T-helper 2 cell treated with Interferon-gamma antibody and Interleukin-4, amounts not matched to agents 5 μg/mL and 100 μg/mL, for 36 hours (primary cell): Measurements from ENCODE around the gene LSM6.

Experiments used
- DNase-seq: peaks from one replicate; pipeline ENCODE4 v3.0.0; 2021; ENCODE audit warnings: low spot score
- H3K27ac Mint-ChIP-seq: one replicate; pipeline ENCODE4 v1.8.0; 2021; ENCODE audit warnings: mild to moderate bottlenecking, mixed read lengths
- H3K27me3 Mint-ChIP-seq: one replicate; pipeline ENCODE4 v1.8.0; 2021; ENCODE audit warnings: low read depth, mixed read lengths
- H3K36me3 Mint-ChIP-seq: one replicate; pipeline ENCODE4 v1.8.0; 2021; ENCODE audit warnings: low read depth, mixed read lengths
- H3K4me1 Mint-ChIP-seq: one replicate; pipeline ENCODE4 v1.8.0; 2021; ENCODE audit warnings: low read depth, mixed read lengths
- H3K4me3 Mint-ChIP-seq: one replicate; pipeline ENCODE4 v1.8.0; 2022; ENCODE audit warnings: mild to moderate bottlenecking, moderate library complexity, mixed read lengths
- H3K9me3 Mint-ChIP-seq: one replicate; pipeline ENCODE4 v1.8.0; 2021; ENCODE audit warnings: mixed read lengths

The LSM6 gene

DNA sequence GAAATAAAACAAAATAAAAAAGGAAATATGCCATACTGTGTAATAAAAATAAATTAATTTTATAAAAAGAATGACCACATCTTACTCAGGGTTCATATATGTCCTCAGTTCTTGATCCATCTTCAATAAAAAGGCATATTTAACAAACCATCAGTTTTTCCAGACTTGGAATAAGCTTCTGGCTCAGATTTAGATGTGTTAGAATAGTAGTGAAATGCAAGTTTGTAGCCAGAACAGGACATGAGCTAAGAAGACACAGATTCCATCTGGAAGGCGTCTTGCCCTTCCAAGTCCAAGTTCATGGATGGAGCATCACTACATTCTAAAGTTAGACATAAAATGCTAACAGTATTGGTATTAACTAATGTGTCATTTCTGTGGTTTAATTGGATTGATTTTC, 10.3 kb upstream of the LSM6 start:
- no peaks in the 10 kb centered on the region for H3K9me3 Mint-ChIP-seq
- H3K4me1 Mint-ChIP-seq, result no peaks in the 10 kb centered on the region
- DNase-seq, result no peak
- no peaks in the 10 kb centered on the region for H3K36me3 Mint-ChIP-seq
- H3K27ac Mint-ChIP-seq, result no peak overlapping the region
- peaks cover 2% of the 10 kb centered on the region for H3K27me3 Mint-ChIP-seq
- no peak overlapping the region for H3K4me3 Mint-ChIP-seq

- Mint-ChIP-seq H3K9me3 (no peaks in the 10 kb centered on the region), H3K27me3 (peaks cover 2% of the 10 kb centered on the region), H3K27ac (no peak overlapping the region), H3K4me3 (no peak overlapping the region), H3K36me3 (no peaks in the 10 kb centered on the region), H3K4me1 (no peaks in the 10 kb centered on the region)
- DNase-seq, result no peak
These were observed 9.7 kb upstream of the LSM6 start for GRCh38 chr4:146165840-146166239.

DNA sequence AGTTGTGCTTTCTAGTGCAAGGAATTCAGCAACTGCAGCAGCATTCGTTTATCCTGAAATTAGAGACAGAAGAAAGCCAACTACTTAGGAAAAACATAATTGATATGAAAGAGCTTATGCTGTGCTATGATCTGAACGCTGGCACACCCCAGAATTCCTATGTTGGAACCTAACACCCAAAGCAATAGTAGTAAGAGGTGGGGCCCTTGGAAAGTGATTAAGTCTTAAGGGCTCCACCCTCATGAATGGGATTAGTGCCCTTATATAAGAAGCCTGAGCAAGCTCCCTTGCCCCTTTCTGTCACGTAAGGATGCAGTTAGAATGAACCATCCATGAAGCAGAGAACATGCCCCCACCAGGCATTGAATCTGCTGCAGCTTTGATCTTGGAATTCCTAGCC, 5.4 kb upstream of the LSM6 start:
- no peak overlapping the region for H3K4me3 Mint-ChIP-seq
- DNase-seq, result no peak
- H3K36me3 Mint-ChIP-seq, result no peaks in the 10 kb centered on the region
- H3K9me3 Mint-ChIP-seq, result no peaks in the 10 kb centered on the region
- H3K4me1 Mint-ChIP-seq, result peaks cover 2% of the 10 kb centered on the region
- no peak overlapping the region for H3K27ac Mint-ChIP-seq
- no peaks in the 10 kb centered on the region for H3K27me3 Mint-ChIP-seq

- Mint-ChIP-seq H3K27ac (peak overlapping the region; percentile 75), H3K9me3 (no peaks in the 10 kb centered on the region), H3K4me3 (peak overlapping the region; percentile 90), H3K27me3 (no peaks in the 10 kb centered on the region), H3K4me1 (peaks cover 38% of the 10 kb centered on the region), H3K36me3 (peaks cover 10% of the 10 kb centered on the region)
- no peak for DNase-seq
These were observed 1.4 kb downstream of the LSM6 start for GRCh38 chr4:146176891-146177290.

GRCh38 chr4:146178126-146178525, 2.6 kb downstream of the LSM6 start:
- Mint-ChIP-seq H3K9me3 (no peaks in the 10 kb centered on the region), H3K4me3 (no peak overlapping the region), H3K36me3 (peaks cover 10% of the 10 kb centered on the region), H3K27me3 (no peaks in the 10 kb centered on the region), H3K4me1 (peaks cover 38% of the 10 kb centered on the region), H3K27ac (no peak overlapping the region)
- DNase-seq, result no peak

- Mint-ChIP-seq H3K4me3 (no peak overlapping the region), H3K27ac (no peak overlapping the region)
These were observed 4.4 kb downstream of the LSM6 start for GRCh38 chr4:146179784-146180370.

DNA sequence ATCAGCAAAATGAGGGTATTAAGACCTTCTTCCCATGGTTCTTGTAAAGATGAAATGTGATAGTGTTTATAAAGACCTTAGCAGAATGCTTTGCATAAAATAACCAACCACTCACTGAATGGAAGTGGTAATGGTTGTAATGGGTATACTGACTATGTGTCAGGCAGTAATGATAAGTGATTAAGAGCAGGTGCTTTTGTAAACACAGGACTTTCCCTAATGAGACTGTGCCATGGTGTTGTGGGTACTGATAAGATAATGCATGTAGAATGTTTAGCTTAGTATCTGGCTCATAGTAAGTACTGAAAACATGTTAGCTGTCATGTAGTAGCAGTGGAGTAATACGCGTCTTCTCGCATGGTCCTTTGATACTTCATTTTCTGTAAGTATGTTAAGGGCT, 6.9 kb downstream of the LSM6 start:
- no peaks in the 10 kb centered on the region for H3K27me3 Mint-ChIP-seq
- H3K4me3 Mint-ChIP-seq, result no peak overlapping the region
- H3K36me3 Mint-ChIP-seq, result peaks cover 15% of the 10 kb centered on the region
- no peak for DNase-seq
- H3K27ac Mint-ChIP-seq, result no peak overlapping the region
- H3K9me3 Mint-ChIP-seq, result no peaks in the 10 kb centered on the region
- peaks cover 24% of the 10 kb centered on the region for H3K4me1 Mint-ChIP-seq

More at GRCh38 chr4:146179784-146180370, 4.4 kb downstream of the LSM6 start:
- no peak for DNase-seq
- H3K4me1 Mint-ChIP-seq, result peaks cover 38% of the 10 kb centered on the region
- H3K36me3 Mint-ChIP-seq, result peaks cover 10% of the 10 kb centered on the region
- no peaks in the 10 kb centered on the region for H3K27me3 Mint-ChIP-seq
- H3K9me3 Mint-ChIP-seq, result no peaks in the 10 kb centered on the region

DNA sequence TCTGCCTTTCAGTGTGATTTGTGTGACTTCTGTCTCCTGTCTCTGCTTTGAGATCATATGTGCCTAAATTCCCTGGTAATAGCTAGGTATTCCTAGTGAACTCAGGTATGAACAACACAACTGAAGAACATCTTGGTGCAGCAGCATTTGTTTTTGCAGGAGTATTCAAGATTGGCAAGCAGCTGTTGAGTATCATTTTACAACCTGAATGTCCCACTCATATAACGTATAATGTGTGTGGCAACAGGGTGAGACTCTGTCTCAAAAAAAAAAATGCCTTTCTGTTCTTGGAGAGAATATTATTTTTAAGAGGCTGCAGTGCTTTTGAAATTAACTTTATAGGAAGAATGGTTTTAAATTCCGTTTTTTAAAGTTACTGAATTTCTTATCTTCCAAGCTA, 7.7 kb downstream of the LSM6 start:
- no peak overlapping the region for H3K4me3 Mint-ChIP-seq
- no peak overlapping the region for H3K27ac Mint-ChIP-seq
- no peak for DNase-seq
- H3K9me3 Mint-ChIP-seq, result no peaks in the 10 kb centered on the region
- H3K4me1 Mint-ChIP-seq, result peaks cover 17% of the 10 kb centered on the region
- H3K27me3 Mint-ChIP-seq, result no peaks in the 10 kb centered on the region
- H3K36me3 Mint-ChIP-seq, result peaks cover 18% of the 10 kb centered on the region

DNA sequence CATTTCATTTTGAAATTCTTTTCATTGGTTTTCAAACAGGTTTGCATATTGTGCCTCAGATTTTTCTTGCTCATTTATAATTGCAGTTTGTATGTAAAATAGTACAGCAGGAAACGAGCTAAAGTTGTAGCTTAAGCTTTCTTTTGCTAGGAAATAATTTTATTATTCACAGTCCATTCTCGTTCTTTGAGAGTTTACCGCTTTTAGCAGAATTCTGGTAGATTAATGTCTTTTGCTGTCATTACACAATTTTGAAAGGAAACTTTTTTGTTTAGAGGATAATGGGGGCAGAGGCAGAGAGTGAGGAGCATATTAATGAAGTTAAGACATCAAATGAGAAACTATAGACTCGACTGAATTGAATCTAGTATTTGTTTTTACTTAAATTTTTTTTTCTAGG, 10.5 kb downstream of the LSM6 start:
- H3K4me3 Mint-ChIP-seq, result no peak overlapping the region
- no peak for DNase-seq
- H3K27ac Mint-ChIP-seq, result no peak overlapping the region
- H3K4me1 Mint-ChIP-seq, result no peaks in the 10 kb centered on the region
- H3K36me3 Mint-ChIP-seq, result peaks cover 25% of the 10 kb centered on the region
- H3K27me3 Mint-ChIP-seq, result no peaks in the 10 kb centered on the region
- H3K9me3 Mint-ChIP-seq, result no peaks in the 10 kb centered on the region

DNA sequence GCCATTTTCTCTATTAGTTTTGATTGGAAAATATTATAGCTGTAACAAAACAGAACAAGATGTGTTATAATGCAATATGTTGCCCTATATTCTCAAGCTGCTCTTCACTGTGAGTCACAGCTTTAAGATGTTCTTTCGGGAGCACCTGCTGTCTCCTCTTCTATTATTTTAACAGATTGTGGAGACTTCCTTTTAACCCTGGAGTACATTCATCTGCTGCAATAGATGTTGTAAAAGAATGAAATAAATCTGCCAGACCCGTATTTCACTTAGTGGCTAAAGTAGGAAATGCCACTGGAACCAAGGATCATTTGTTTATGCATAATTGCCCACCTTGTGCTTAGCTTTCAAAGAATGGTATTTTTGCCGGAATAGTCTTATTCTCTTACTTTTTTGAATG, 11.1 kb downstream of the LSM6 start:
- H3K27ac Mint-ChIP-seq, result no peak overlapping the region
- DNase-seq, result no peak
- no peak overlapping the region for H3K4me3 Mint-ChIP-seq
- H3K4me1 Mint-ChIP-seq, result no peaks in the 10 kb centered on the region
- H3K36me3 Mint-ChIP-seq, result peaks cover 27% of the 10 kb centered on the region
- no peaks in the 10 kb centered on the region for H3K9me3 Mint-ChIP-seq
- H3K27me3 Mint-ChIP-seq, result no peaks in the 10 kb centered on the region

- no peaks in the 10 kb centered on the region for H3K27me3 Mint-ChIP-seq
- no peaks in the 10 kb centered on the region for H3K4me1 Mint-ChIP-seq
- no peak overlapping the region for H3K27ac Mint-ChIP-seq
- DNase-seq, result no peak
- no peaks in the 10 kb centered on the region for H3K9me3 Mint-ChIP-seq
- H3K36me3 Mint-ChIP-seq, result peaks cover 29% of the 10 kb centered on the region
- H3K4me3 Mint-ChIP-seq, result no peak overlapping the region
These were observed 14.9 kb downstream of the LSM6 start for GRCh38 chr4:146190456-146190855.

- Mint-ChIP-seq H3K4me1 (no peaks in the 10 kb centered on the region), H3K36me3 (peaks cover 24% of the 10 kb centered on the region), H3K27me3 (no peaks in the 10 kb centered on the region), H3K9me3 (no peaks in the 10 kb centered on the region), H3K27ac (no peak overlapping the region), H3K4me3 (no peak overlapping the region)
- DNase-seq, result no peak
These were observed 16.4 kb downstream of the LSM6 start for GRCh38 chr4:146191766-146192458.

- Mint-ChIP-seq H3K27ac (no peak overlapping the region), H3K4me3 (no peak overlapping the region), H3K9me3 (no peaks in the 10 kb centered on the region), H3K36me3 (peaks cover 15% of the 10 kb centered on the region), H3K27me3 (no peaks in the 10 kb centered on the region), H3K4me1 (no peaks in the 10 kb centered on the region)
- DNase-seq, result no peak
These were observed 18.1 kb downstream of the LSM6 start for GRCh38 chr4:146193628-146194027.

GRCh38 chr4:146194212-146194611, 18.7 kb downstream of the LSM6 start:
- H3K27me3 Mint-ChIP-seq, result no peaks in the 10 kb centered on the region
- no peaks in the 10 kb centered on the region for H3K9me3 Mint-ChIP-seq
- H3K36me3 Mint-ChIP-seq, result peaks cover 15% of the 10 kb centered on the region
- no peak overlapping the region for H3K27ac Mint-ChIP-seq
- no peak for DNase-seq
- H3K4me3 Mint-ChIP-seq, result no peak overlapping the region
- H3K4me1 Mint-ChIP-seq, result no peaks in the 10 kb centered on the region

GRCh38 chr4:146202665-146203064, 27.1 kb downstream of the LSM6 start:
- peaks cover 4% of the 10 kb centered on the region for H3K27me3 Mint-ChIP-seq
- H3K4me3 Mint-ChIP-seq, result no peak overlapping the region
- no peaks in the 10 kb centered on the region for H3K36me3 Mint-ChIP-seq
- no peak for DNase-seq
- peaks cover 2% of the 10 kb centered on the region for H3K4me1 Mint-ChIP-seq
- no peak overlapping the region for H3K27ac Mint-ChIP-seq
- no peaks in the 10 kb centered on the region for H3K9me3 Mint-ChIP-seq
